ENCODE measurements around the gene ZNF235.

The ZNF235 gene

GRCh38 chr19:44284968-44285367 lies 19.9 kb downstream of the ZNF235 start:
- DNase-seq (ENCODE audit: low read depth): no peak

GRCh38 chr19:44282846-44283245 lies 22.0 kb downstream of the ZNF235 start:
- DNase-seq (ENCODE audit: low read depth): no peak
- TF ChIP-seq CTCF (IDR thresholded peaks at IDR 0.05; ENCODE audit: control insufficient read depth, insufficient read depth, low read depth, low read length, missing control alignments): no peak
- no peak overlapping the region for H3K4me3 ChIP-seq (ENCODE audit: control insufficient read depth, low read depth, low read length)

More at GRCh38 chr19:44284968-44285367, 19.9 kb downstream of the ZNF235 start:
- no peak for TF ChIP-seq CTCF (IDR thresholded peaks at IDR 0.05; ENCODE audit: control insufficient read depth, insufficient read depth, low read depth, low read length, missing control alignments)
- H3K4me3 ChIP-seq (ENCODE audit: control insufficient read depth, low read depth, low read length): no peak overlapping the region

GRCh38 chr19:44280916-44281315 lies 23.9 kb downstream of the ZNF235 start:
- DNase-seq (ENCODE audit: low read depth): no peak
- H3K4me3 ChIP-seq (ENCODE audit: control insufficient read depth, low read depth, low read length): no peak overlapping the region
- TF ChIP-seq CTCF (IDR thresholded peaks at IDR 0.05; ENCODE audit: control insufficient read depth, insufficient read depth, low read depth, low read length, missing control alignments): no peak

- no peak overlapping the region for H3K4me3 ChIP-seq (ENCODE audit: control insufficient read depth, low read depth, low read length)
- no peak for TF ChIP-seq CTCF (IDR thresholded peaks at IDR 0.05; ENCODE audit: control insufficient read depth, insufficient read depth, low read depth, low read length, missing control alignments)
- DNase-seq (ENCODE audit: low read depth): peak; percentile 23
Observed at GRCh38 chr19:44278181-44278690, 26.6 kb downstream of the ZNF235 start.

- H3K4me3 ChIP-seq (ENCODE audit: control insufficient read depth, low read depth, low read length): no peak overlapping the region
- no peak for TF ChIP-seq CTCF (IDR thresholded peaks at IDR 0.05; ENCODE audit: control insufficient read depth, insufficient read depth, low read depth, low read length, missing control alignments)
- no peak for DNase-seq (ENCODE audit: low read depth)
Observed at GRCh38 chr19:44277331-44277730, 27.5 kb downstream of the ZNF235 start.

GRCh38 chr19:44260695-44261446 lies 44.0 kb downstream of the ZNF235 start:
- no peak overlapping the region for H3K4me3 ChIP-seq (ENCODE audit: control insufficient read depth, low read depth, low read length)
- no peak for TF ChIP-seq CTCF (IDR thresholded peaks at IDR 0.05; ENCODE audit: control insufficient read depth, insufficient read depth, low read depth, low read length, missing control alignments)
- no peak for DNase-seq (ENCODE audit: low read depth)
